ENCODE measurements around the gene DOCK9. TPM values are rescaled to one million over a fixed set of nuclear protein-coding genes. Genes with fewer than 3 reads are reported as not detected.

DOCK9 gene
- total and polyA plus RNA-seq, 4 donors = 48.8 to 193 (median 133) TPM

DNA sequence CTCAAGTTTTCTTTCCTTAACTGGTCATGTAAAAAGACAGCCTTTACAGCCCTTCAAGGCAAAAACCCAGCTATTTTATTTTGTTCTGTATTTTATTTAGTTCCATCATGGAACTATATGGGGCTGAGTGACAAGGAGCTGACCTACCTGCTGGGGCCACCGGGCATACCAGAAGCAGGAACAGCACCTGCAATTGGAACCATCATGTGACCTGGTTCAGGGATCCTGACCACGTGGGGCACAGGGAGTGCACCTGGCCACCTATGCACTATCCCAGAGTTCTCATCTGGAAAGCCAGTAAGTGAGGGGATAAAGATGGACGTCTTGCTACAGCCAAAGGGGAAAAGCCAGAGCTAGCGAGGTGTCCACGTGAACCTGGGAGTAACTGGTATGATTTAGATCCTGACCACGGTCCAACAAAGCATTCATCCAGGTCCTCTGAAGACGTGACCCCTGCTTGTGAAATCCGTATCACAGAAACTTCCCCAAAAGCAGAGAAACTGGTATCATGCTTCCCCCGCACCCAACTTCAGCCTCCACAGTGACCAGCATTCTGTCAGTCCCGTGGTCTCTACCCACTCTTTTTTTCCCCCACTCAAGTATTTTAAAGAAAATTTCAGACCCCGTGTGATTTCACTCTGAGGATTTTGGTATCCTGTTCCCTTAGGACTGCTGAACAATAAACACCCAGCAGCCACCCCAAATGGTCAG, 184.9 kb downstream of the DOCK9 start:
- no peaks in the 10 kb centered on the region for H3K27me3 ChIP-seq (ENCODE audit: control insufficient read depth in 3 of 3, insufficient read depth in 3 of 3, low read length in 2 of 3)
- no peak overlapping the region for H3K27ac ChIP-seq (ENCODE audit: low read depth in 1 of 2, low read length in 1 of 2)
- H3K4me3 ChIP-seq = no peak overlapping the region
- peaks cover 0 to 1% (median 0%) of the 10 kb centered on the region in 4 donors for H3K9me3 ChIP-seq (ENCODE audit: control insufficient read depth in 4 of 4, insufficient read depth in 3 of 4, low read length in 3 of 4)
- H3K36me3 ChIP-seq (ENCODE audit: control insufficient read depth in 4 of 4, insufficient read depth in 4 of 4, low read length in 4 of 4) = peaks cover 0 to 16% (median 9%) of the 10 kb centered on the region in 4 donors
- ATAC-seq (ENCODE audit: insufficient read depth, low FRiP score) (no peak), DNase-seq (no peak)
- TF ChIP-seq, protein P1, sequence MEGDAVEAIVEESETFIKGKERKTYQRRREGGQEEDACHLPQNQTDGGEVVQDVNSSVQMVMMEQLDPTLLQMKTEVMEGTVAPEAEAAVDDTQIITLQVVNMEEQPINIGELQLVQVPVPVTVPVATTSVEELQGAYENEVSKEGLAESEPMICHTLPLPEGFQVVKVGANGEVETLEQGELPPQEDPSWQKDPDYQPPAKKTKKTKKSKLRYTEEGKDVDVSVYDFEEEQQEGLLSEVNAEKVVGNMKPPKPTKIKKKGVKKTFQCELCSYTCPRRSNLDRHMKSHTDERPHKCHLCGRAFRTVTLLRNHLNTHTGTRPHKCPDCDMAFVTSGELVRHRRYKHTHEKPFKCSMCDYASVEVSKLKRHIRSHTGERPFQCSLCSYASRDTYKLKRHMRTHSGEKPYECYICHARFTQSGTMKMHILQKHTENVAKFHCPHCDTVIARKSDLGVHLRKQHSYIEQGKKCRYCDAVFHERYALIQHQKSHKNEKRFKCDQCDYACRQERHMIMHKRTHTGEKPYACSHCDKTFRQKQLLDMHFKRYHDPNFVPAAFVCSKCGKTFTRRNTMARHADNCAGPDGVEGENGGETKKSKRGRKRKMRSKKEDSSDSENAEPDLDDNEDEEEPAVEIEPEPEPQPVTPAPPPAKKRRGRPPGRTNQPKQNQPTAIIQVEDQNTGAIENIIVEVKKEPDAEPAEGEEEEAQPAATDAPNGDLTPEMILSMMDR (IDR thresholded peaks at IDR 0.05; ENCODE audit: control extremely low read depth, extremely low read depth) = no peak
- H3K4me1 ChIP-seq (ENCODE audit: control insufficient read depth in 5 of 5, insufficient read depth in 5 of 5, low read length in 5 of 5) = peaks cover 0 to 7% (median 0%) of the 10 kb centered on the region in 5 donors
- 78 to 88% methylated on average over 11 of the region's 11 CpGs for WGBS, 2 donors
- H3K9ac ChIP-seq (ENCODE audit: insufficient read depth in 1 of 2, low read length in 2 of 2) = no peak overlapping the region

DNA sequence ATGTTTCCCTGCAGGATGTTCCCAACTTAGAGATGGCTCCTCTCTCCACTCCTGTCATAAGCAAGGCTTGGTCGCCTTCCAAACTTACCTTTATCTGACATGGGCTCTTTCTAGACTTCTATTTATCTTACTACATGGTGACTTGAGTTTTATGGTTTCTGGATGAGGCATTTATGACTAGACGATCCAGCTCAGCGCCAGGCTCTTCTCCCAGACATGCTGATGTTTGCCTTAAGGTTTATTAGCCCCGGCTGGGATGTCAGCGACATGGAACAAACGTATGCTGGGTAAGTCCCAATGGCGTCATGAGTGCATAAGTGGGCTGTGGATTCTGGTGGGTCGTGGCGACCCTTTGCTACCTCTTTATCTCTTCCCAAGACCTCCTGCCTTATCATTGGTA, 185.5 kb downstream of the DOCK9 start:
- Histone ChIP-seq H3K27me3 (ENCODE audit: control insufficient read depth in 3 of 3, insufficient read depth in 3 of 3, low read length in 2 of 3) (no peaks in the 10 kb centered on the region), H3K36me3 (ENCODE audit: control insufficient read depth in 4 of 4, insufficient read depth in 4 of 4, low read length in 4 of 4) (peaks cover 0 to 16% (median 8%) of the 10 kb centered on the region in 4 donors), H3K9me3 (ENCODE audit: control insufficient read depth in 4 of 4, insufficient read depth in 3 of 4, low read length in 3 of 4) (no peaks in the 10 kb centered on the region), H3K27ac (ENCODE audit: low read depth in 1 of 2, low read length in 1 of 2) (no peak overlapping the region), H3K9ac (ENCODE audit: insufficient read depth in 1 of 2, low read length in 2 of 2) (no peak overlapping the region), H3K4me3 (no peak overlapping the region), H3K4me1 (ENCODE audit: control insufficient read depth in 5 of 5, insufficient read depth in 5 of 5, low read length in 5 of 5) (peaks cover 0 to 3% (median 0%) of the 10 kb centered on the region in 5 donors)
- 89% methylated on average over 9 of the region's 9 CpGs for WGBS, 2 donors
- DNase-seq = no peak
- no peak for ATAC-seq (ENCODE audit: insufficient read depth, low FRiP score)
- TF ChIP-seq, protein P1 (IDR thresholded peaks at IDR 0.05; ENCODE audit: control extremely low read depth, extremely low read depth) = no peak

DNA sequence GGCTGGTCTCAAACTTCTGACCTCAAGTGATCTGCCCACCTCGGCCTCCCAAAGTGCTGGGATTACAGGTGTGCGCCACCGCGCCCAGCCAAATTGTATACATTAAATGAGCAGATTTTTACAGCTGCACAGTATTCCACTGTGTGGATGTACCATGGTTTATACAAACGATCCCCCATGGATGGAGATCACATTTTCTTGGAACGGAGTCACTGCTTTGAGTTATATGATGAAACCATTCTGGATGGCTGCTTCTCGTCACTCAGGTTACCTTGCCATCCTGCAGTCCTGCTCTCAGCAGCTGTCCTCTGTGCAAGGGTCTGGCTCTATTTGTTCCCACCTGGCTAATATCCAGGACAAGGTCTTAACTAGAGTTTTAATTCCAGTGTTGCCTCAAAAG, 186.3 kb downstream of the DOCK9 start:
- no peak for ATAC-seq (ENCODE audit: insufficient read depth, low FRiP score)
- WGBS, 2 donors = 91 to 92% methylated on average over 7 of the region's 7 CpGs
- Histone ChIP-seq H3K36me3 (ENCODE audit: control insufficient read depth in 4 of 4, insufficient read depth in 4 of 4, low read length in 4 of 4) (peaks cover 0 to 9% (median 4%) of the 10 kb centered on the region in 4 donors), H3K4me1 (ENCODE audit: control insufficient read depth in 5 of 5, insufficient read depth in 5 of 5, low read length in 5 of 5) (no peaks in the 10 kb centered on the region), H3K27ac (ENCODE audit: low read depth in 1 of 2, low read length in 1 of 2) (no peak overlapping the region), H3K27me3 (ENCODE audit: control insufficient read depth in 3 of 3, insufficient read depth in 3 of 3, low read length in 2 of 3) (no peaks in the 10 kb centered on the region), H3K4me3 (no peak overlapping the region), H3K9me3 (ENCODE audit: control insufficient read depth in 4 of 4, insufficient read depth in 3 of 4, low read length in 3 of 4) (no peaks in the 10 kb centered on the region), H3K9ac (ENCODE audit: insufficient read depth in 1 of 2, low read length in 2 of 2) (no peak overlapping the region)
- no peak for DNase-seq
- TF ChIP-seq, protein P1 (IDR thresholded peaks at IDR 0.05; ENCODE audit: control extremely low read depth, extremely low read depth) = no peak

All from lung (tissue), 12 donors.